Astrocyte of the cerebellum (primary cell): ENCODE results near the gene ATP8A1.

Experiments
- DNase-seq: peaks from one replicate; pipeline ENCODE4 v3.0.0-alpha.2; 2011; ENCODE audit warnings: low read depth
- H3K4me3 ChIP-seq: 2 replicates; pipeline ENCODE4 v1.5.1; 2011; ENCODE audit warnings: mild to moderate bottlenecking, low read depth, low read length, moderate library complexity
- CTCF ChIP-seq: IDR thresholded peaks from 2 replicates; pipeline ENCODE4 v1.5.1; 2012; ENCODE audit warnings: low read length, low read depth, moderate library complexity, mild to moderate bottlenecking; ENCODE audit errors: missing control alignments
- in situ Hi-C: cut with HindIII; loops from 2 replicates; pipeline ENCODE4 v1.10.0; 2017; ENCODE audit warnings: low sequenced_read_pairs

The ATP8A1 gene

GRCh38 chr4:42628740-42629139 is 28.2 kb downstream of the ATP8A1 start:
- DNase-seq: no peak
- TF ChIP-seq CTCF: no peak
- in situ Hi-C loops: no loop called here
- H3K4me3 ChIP-seq: no peak overlapping the region

- in situ Hi-C loops: no loop called here
- DNase-seq: no peak
These were observed 28.8 kb downstream of the ATP8A1 start for GRCh38 chr4:42627885-42628646.

GRCh38 chr4:42626629-42627146 is 30.2 kb downstream of the ATP8A1 start:
- no peak for TF ChIP-seq CTCF
- DNase-seq: no peak
- in situ Hi-C loops: no loop called here
- H3K4me3 ChIP-seq: no peak overlapping the region

More at GRCh38 chr4:42627885-42628646, 28.8 kb downstream of the ATP8A1 start:
- H3K4me3 ChIP-seq: no peak overlapping the region
- TF ChIP-seq CTCF: no peak

GRCh38 chr4:42625329-42625728 is 31.6 kb downstream of the ATP8A1 start:
- H3K4me3 ChIP-seq: no peak overlapping the region
- DNase-seq: no peak
- TF ChIP-seq CTCF: no peak
- in situ Hi-C loops: no loop called here

GRCh38 chr4:42624551-42624950 is 32.4 kb downstream of the ATP8A1 start:
- DNase-seq: no peak
- in situ Hi-C loops: no loop called here
- H3K4me3 ChIP-seq: no peak overlapping the region
- TF ChIP-seq CTCF: no peak

GRCh38 chr4:42618023-42618422 is 38.9 kb downstream of the ATP8A1 start:
- no peak for DNase-seq
- in situ Hi-C loops: no loop called here
- H3K4me3 ChIP-seq: no peak overlapping the region
- TF ChIP-seq CTCF: no peak
